Neuronal stem cell (in vitro differentiated cells): ENCODE data around the gene CAMK2B.
A peak's percentile ranks its signal among the peaks of the same experiment; 100 is the strongest.

Source experiments
- DNase-seq: peaks from one replicate; pipeline ENCODE4 v3.0.0-alpha.2; 2013; ENCODE audit warnings: low spot score
- H2AFZ ChIP-seq: one replicate; pipeline ENCODE4 v1.6.1; 2013; ENCODE audit warnings: mild to moderate bottlenecking, low read length, inconsistent platforms
- H2AK5ac ChIP-seq: 2 replicates; pipeline ENCODE4 v1.6.1; 2013; ENCODE audit warnings: low read depth, mild to moderate bottlenecking, inconsistent platforms, low read length, moderate library complexity, mixed read lengths
- H2BK120ac ChIP-seq: 2 replicates; pipeline ENCODE4 v1.6.1; 2013; ENCODE audit warnings: low read depth, mild to moderate bottlenecking, inconsistent platforms, low read length, moderate library complexity, mixed read lengths
- H2BK12ac ChIP-seq: one replicate; pipeline ENCODE4 v1.6.1; 2013; ENCODE audit warnings: low read length, inconsistent platforms
- H2BK15ac ChIP-seq: 2 replicates; pipeline ENCODE4 v1.6.1; 2013; ENCODE audit warnings: mild to moderate bottlenecking, low read length, inconsistent platforms, mixed read lengths
- H2BK5ac ChIP-seq: one replicate; pipeline ENCODE4 v1.6.1; 2013; ENCODE audit warnings: inconsistent platforms, mild to moderate bottlenecking, low read length, moderate library complexity
- H3K14ac ChIP-seq: one replicate; pipeline ENCODE4 v1.6.1; 2013; ENCODE audit warnings: low read length, inconsistent platforms
- H3K18ac ChIP-seq: 2 replicates; pipeline ENCODE4 v1.6.1; 2013; ENCODE audit warnings: low read length, inconsistent platforms
- H3K23ac ChIP-seq: 2 replicates; pipeline ENCODE4 v1.6.1; 2013; ENCODE audit warnings: low read depth, mild to moderate bottlenecking, mixed read lengths, low read length, inconsistent platforms; ENCODE audit not compliant: poor library complexity
- H3K27ac ChIP-seq: replicated peaks from 3 replicates; pipeline ENCODE4 v1.5.1; 2013; ENCODE audit warnings: low read length, inconsistent platforms
- H3K27me3 ChIP-seq, 3 experiments: 2 replicates each; pipeline ENCODE4 v1.6.1; 2013; ENCODE audit warnings: low read length in 3 of 3, mild to moderate bottlenecking in 2 of 3, inconsistent platforms in 1 of 3, low read depth in 1 of 3, mixed read lengths in 1 of 3, moderate library complexity in 1 of 3; ENCODE audit not compliant: control insufficient read depth in 3 of 3, insufficient read depth in 3 of 3
- H3K36me3 ChIP-seq, 2 donors: replicated peaks in 1 of 2; 2 replicates each; pipeline ENCODE4 v1.6.1; 2013; ENCODE audit warnings: low read length in 2 of 2; ENCODE audit not compliant: control insufficient read depth in 2 of 2, insufficient read depth in 2 of 2
- H3K4ac ChIP-seq: 2 replicates; pipeline ENCODE4 v1.6.1; 2013; ENCODE audit warnings: inconsistent platforms, mild to moderate bottlenecking, low read length, moderate library complexity
- H3K4me1 ChIP-seq, 2 donors: 1 replicate in 1 of 2; 2 replicates in 1 of 2; pipeline ENCODE4 v1.6.1; 2013; ENCODE audit warnings: low read length in 2 of 2, low read depth in 1 of 2; ENCODE audit not compliant: control insufficient read depth in 2 of 2, insufficient read depth in 1 of 2
- H3K4me2 ChIP-seq: one replicate; pipeline ENCODE4 v1.6.1; 2013; ENCODE audit warnings: mild to moderate bottlenecking, low read length, inconsistent platforms; ENCODE audit not compliant: insufficient read depth, poor library complexity, severe bottlenecking
- H3K4me3 ChIP-seq, 2 donors: 2 replicates each; pipeline ENCODE4 v1.5.1; 2013; ENCODE audit warnings: low read length in 2 of 2, mild to moderate bottlenecking in 2 of 2, inconsistent platforms in 1 of 2, moderate library complexity in 1 of 2
- H3K79me1 ChIP-seq: one replicate; pipeline ENCODE4 v1.6.1; 2013; ENCODE audit warnings: low read depth, mild to moderate bottlenecking, inconsistent platforms, low read length, moderate library complexity
- H3K9ac ChIP-seq: one replicate; pipeline ENCODE4 v1.6.1; 2013; ENCODE audit warnings: mild to moderate bottlenecking, low read depth, low read length, inconsistent platforms; ENCODE audit not compliant: poor library complexity
- H3K9me3 ChIP-seq, 2 donors: replicated peaks in 1 of 2; 2 replicates each; pipeline versions ENCODE3 to v1.6.1; 2013; ENCODE audit warnings: low read length in 2 of 2, mild to moderate bottlenecking in 2 of 2, inconsistent platforms in 1 of 2, low read depth in 1 of 2, mixed read lengths in 1 of 2, moderate library complexity in 1 of 2; ENCODE audit not compliant: control insufficient read depth in 2 of 2, insufficient read depth in 1 of 2
- H4K8ac ChIP-seq: one replicate; pipeline ENCODE4 v1.6.1; 2013; ENCODE audit warnings: low read depth, mild to moderate bottlenecking, inconsistent platforms, low read length, moderate library complexity
- H4K91ac ChIP-seq: one replicate; pipeline ENCODE4 v1.6.1; 2013; ENCODE audit warnings: low read length, low read depth, mild to moderate bottlenecking, inconsistent platforms; ENCODE audit not compliant: poor library complexity
- WGBS, 2 donors: extraction: QIAGEN DNeasy Blood & Tissue Kit; methylation state at CpG; one replicate each; pipeline ENCODE4 v1.1.7; 2013; ENCODE audit warnings: missing lambda C conversion rate in 2 of 2, mixed read lengths in 1 of 2; ENCODE audit not compliant: insufficient read length in 2 of 2, insufficient replicate concordance in 1 of 2; ENCODE audit errors: extremely low coverage in 2 of 2; 5-methylcytosine and 5-hydroxymethylcytosine counted together

CAMK2B gene

GRCh38 chr7:44240983-44241510, 84.3 kb downstream of the CAMK2B start:
- H3K14ac ChIP-seq: no peak overlapping the region
- no peaks in the 10 kb centered on the region for H3K9me3 ChIP-seq
- no peak overlapping the region for H3K4me2 ChIP-seq
- H3K27me3 ChIP-seq: peaks cover 0 to 29% (median 0%) of the 10 kb centered on the region in 3 experiments
- no peak overlapping the region for H2BK5ac ChIP-seq
- H4K8ac ChIP-seq: no peak overlapping the region
- DNase-seq: peak; percentile 68
- H3K4me1 ChIP-seq: peaks cover 2 to 4% of the 10 kb centered on the region in 2 donors
- peak overlapping the region; percentile 95 for H2AFZ ChIP-seq
- H2AK5ac ChIP-seq: no peak overlapping the region
- peak overlapping the region; percentile 53 for H3K18ac ChIP-seq
- no peak overlapping the region for H2BK15ac ChIP-seq
- no peak overlapping the region for H2BK12ac ChIP-seq
- H3K27ac ChIP-seq: no peak overlapping the region
- H3K79me1 ChIP-seq: no peaks in the 10 kb centered on the region
- no peak overlapping the region for H3K4ac ChIP-seq
- no CpG with 5 or more reads among the region's 10 CpGs for WGBS, 2 donors
- peak overlapping the region; percentile 65 for H2BK120ac ChIP-seq
- H3K36me3 ChIP-seq: no peaks in the 10 kb centered on the region
- no peak overlapping the region for H3K9ac ChIP-seq
- H4K91ac ChIP-seq: no peak overlapping the region
- no peak overlapping the region for H3K4me3 ChIP-seq
- no peak overlapping the region for H3K23ac ChIP-seq

- Histone ChIP-seq H3K36me3 (no peaks in the 10 kb centered on the region), H2BK120ac (no peak overlapping the region), H3K23ac (peak overlapping the region; percentile 2), H4K8ac (no peak overlapping the region), H3K9me3 (no peaks in the 10 kb centered on the region), H3K4me2 (no peak overlapping the region), H4K91ac (no peak overlapping the region), H3K4me1 (peaks cover 4 to 5% of the 10 kb centered on the region in 2 donors), H3K18ac (no peak overlapping the region), H3K27me3 (peaks cover 0 to 31% (median 0%) of the 10 kb centered on the region in 3 experiments), H3K4ac (no peak overlapping the region), H2BK5ac (peak overlapping the region; percentile 30), H2BK15ac (peak overlapping the region; percentile 39), H2BK12ac (peak overlapping the region; percentile 26), H3K14ac (no peak overlapping the region), H3K27ac (no peak overlapping the region), H3K4me3 (no peak overlapping the region), H3K9ac (no peak overlapping the region), H2AFZ (no peak overlapping the region), H2AK5ac (peak overlapping the region; percentile 29), H3K79me1 (no peaks in the 10 kb centered on the region)
- no peak for DNase-seq
- no CpG with 5 or more reads among the region's 16 CpGs for WGBS, 2 donors
These were observed 85.0 kb downstream of the CAMK2B start for GRCh38 chr7:44240376-44240775.

GRCh38 chr7:44239361-44239760, 86.0 kb downstream of the CAMK2B start:
- H3K23ac ChIP-seq: no peak overlapping the region

GRCh38 chr7:44238116-44238695, 87.2 kb downstream of the CAMK2B start:
- H3K4ac ChIP-seq: no peak overlapping the region
- no peak overlapping the region for H2BK120ac ChIP-seq
- H3K9me3 ChIP-seq: no peaks in the 10 kb centered on the region
- H3K14ac ChIP-seq: peak overlapping the region; percentile 85
- H3K18ac ChIP-seq: peak overlapping the region; percentile 66
- peak overlapping the region; percentile 55 for H4K8ac ChIP-seq
- no peak overlapping the region for H3K4me3 ChIP-seq
- H3K23ac ChIP-seq: no peak overlapping the region
- no peak overlapping the region for H3K4me2 ChIP-seq
- H2AFZ ChIP-seq: no peak overlapping the region
- DNase-seq: no peak
- H3K79me1 ChIP-seq: no peaks in the 10 kb centered on the region
- no peak overlapping the region for H2BK15ac ChIP-seq
- H3K27ac ChIP-seq: no peak overlapping the region
- H4K91ac ChIP-seq: no peak overlapping the region
- no peak overlapping the region for H2BK5ac ChIP-seq
- H3K36me3 ChIP-seq: no peaks in the 10 kb centered on the region
- no CpG with 5 or more reads among the region's 17 CpGs for WGBS, 2 donors
- peak overlapping the region; percentile 31 for H2BK12ac ChIP-seq
- H3K4me1 ChIP-seq: peaks cover 4 to 5% of the 10 kb centered on the region in 2 donors
- H2AK5ac ChIP-seq: no peak overlapping the region
- no peak overlapping the region for H3K9ac ChIP-seq
- peaks cover 0 to 34% (median 0%) of the 10 kb centered on the region in 3 experiments for H3K27me3 ChIP-seq

More at GRCh38 chr7:44239361-44239760, 86.0 kb downstream of the CAMK2B start:
- Histone ChIP-seq H3K79me1 (no peaks in the 10 kb centered on the region), H2BK12ac (no peak overlapping the region), H3K14ac (peak overlapping the region; percentile 26), H3K4me1 (peaks cover 4 to 5% of the 10 kb centered on the region in 2 donors), H2BK15ac (no peak overlapping the region), H3K9ac (no peak overlapping the region), H4K91ac (no peak overlapping the region), H3K9me3 (no peaks in the 10 kb centered on the region), H4K8ac (no peak overlapping the region), H3K4me2 (no peak overlapping the region), H3K36me3 (no peaks in the 10 kb centered on the region), H3K4me3 (no peak overlapping the region), H3K27me3 (peaks cover 0 to 31% (median 0%) of the 10 kb centered on the region in 3 experiments), H2AFZ (no peak overlapping the region), H3K18ac (no peak overlapping the region), H2AK5ac (no peak overlapping the region), H2BK120ac (no peak overlapping the region), H2BK5ac (peak overlapping the region; percentile 43), H3K27ac (no peak overlapping the region), H3K4ac (no peak overlapping the region)
- no peak for DNase-seq
- WGBS, 2 donors: no CpG with 5 or more reads among the region's 24 CpGs
